Activated CD4-positive, alpha-beta T cell treated with anti-CD3 and anti-CD28 coated beads, Interleukin-2, amount 10 ng/mL, durations not matched to agents 7 days and 5 days (primary cell): ENCODE data around the gene IMPG2. TPM values are rescaled to one million over a fixed set of nuclear protein-coding genes. Genes with fewer than 3 reads are reported as not detected.

Source experiments
- CTCF ChIA-PET: fragments of 350-600 bp; sonication (Branson Sonifier 250); formaldehyde crosslinking; loops from one replicate; lab custom pipeline; 2021; ENCODE audit warnings: antibody characterized with exemption; lab: Charles Lee
- POLR2A ChIA-PET: fragments of 350-600 bp; sonication (Branson Sonifier 250); formaldehyde crosslinking; loops from one replicate; lab custom pipeline; 2021; ENCODE audit warnings: antibody characterized with exemption; lab: Charles Lee
- DNase-seq: peaks from one replicate; pipeline ENCODE4 v3.0.0-alpha.2; 2020
- H3K27ac Mint-ChIP-seq: one replicate; pipeline ENCODE4 v1.8.0; 2021; ENCODE audit warnings: mild to moderate bottlenecking, moderate library complexity, mixed read lengths
- H3K27me3 Mint-ChIP-seq: one replicate; pipeline ENCODE4 v1.8.0; 2021; ENCODE audit warnings: mixed read lengths
- H3K36me3 Mint-ChIP-seq: one replicate; pipeline ENCODE4 v1.8.0; 2021; ENCODE audit warnings: low read depth, mixed read lengths
- H3K4me1 Mint-ChIP-seq: one replicate; pipeline ENCODE4 v1.8.0; 2021; ENCODE audit warnings: mixed read lengths
- H3K4me3 Mint-ChIP-seq: one replicate; pipeline ENCODE4 v1.8.0; 2021; ENCODE audit warnings: mild to moderate bottlenecking, moderate library complexity, mixed read lengths
- H3K9me3 Mint-ChIP-seq: one replicate; pipeline ENCODE4 v1.8.0; 2021; ENCODE audit warnings: mixed read lengths
- total RNA-seq, 2 experiments: library from RNA; stranded (reverse); gene quantifications; one replicate each; pipeline ENCODE4 v1.2.3, GENCODE V29; 2021

IMPG2 gene
- total RNA-seq, 2 experiments from 2014 or later = 0.37 to 0.50 TPM

DNA sequence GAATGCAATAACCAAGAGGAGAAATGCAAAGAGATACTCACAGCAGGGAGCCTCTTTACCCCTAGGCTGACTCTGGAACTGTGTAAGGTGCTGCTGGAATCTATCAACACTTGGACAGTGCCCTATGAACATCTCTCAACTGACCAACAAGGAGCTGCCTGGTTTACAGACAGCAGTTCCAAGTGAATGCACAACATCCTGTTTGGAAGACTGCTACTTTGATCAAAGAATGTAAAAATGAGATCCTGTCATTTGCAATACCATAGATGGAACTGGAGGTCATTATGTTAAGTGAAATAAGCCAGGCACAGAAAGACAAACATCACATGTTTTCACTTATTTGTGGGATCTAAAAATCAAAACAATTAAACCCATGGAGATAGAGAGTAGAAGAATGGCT is 136.3 kb downstream of the IMPG2 start:
- Mint-ChIP-seq H3K27ac (no peak overlapping the region), H3K4me1 (no peaks in the 10 kb centered on the region), H3K4me3 (no peak overlapping the region), H3K9me3 (no peaks in the 10 kb centered on the region), H3K36me3 (no peaks in the 10 kb centered on the region), H3K27me3 (no peaks in the 10 kb centered on the region)
- ChIA-PET CTCF (no interaction called here), POLR2A (no interaction called here)
- no peak for DNase-seq

DNA sequence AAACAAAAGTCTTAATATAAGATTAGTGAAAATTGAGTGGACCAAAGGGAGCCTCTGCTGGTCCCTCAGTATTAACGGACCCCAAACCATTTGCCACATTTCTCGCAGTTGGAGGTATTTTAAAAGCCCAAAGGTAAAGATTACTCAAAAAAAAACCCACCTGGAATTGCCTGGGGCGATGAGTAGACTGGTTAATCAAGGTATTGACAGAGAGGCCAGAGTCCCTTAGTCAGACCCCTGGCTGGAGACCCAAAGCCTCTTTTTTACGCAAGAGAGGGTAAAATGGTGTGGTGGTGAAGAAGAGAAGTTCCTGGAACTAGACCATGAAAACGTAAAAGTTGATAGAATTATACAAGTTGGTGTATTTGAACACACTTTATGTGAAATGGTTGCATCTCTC is 137.2 kb downstream of the IMPG2 start:
- POLR2A ChIA-PET = no interaction called here
- Mint-ChIP-seq H3K9me3 (no peaks in the 10 kb centered on the region), H3K4me3 (no peak overlapping the region), H3K27ac (no peak overlapping the region), H3K4me1 (no peaks in the 10 kb centered on the region), H3K27me3 (no peaks in the 10 kb centered on the region), H3K36me3 (no peaks in the 10 kb centered on the region)
- DNase-seq = no peak
- CTCF ChIA-PET = no interaction called here

DNA sequence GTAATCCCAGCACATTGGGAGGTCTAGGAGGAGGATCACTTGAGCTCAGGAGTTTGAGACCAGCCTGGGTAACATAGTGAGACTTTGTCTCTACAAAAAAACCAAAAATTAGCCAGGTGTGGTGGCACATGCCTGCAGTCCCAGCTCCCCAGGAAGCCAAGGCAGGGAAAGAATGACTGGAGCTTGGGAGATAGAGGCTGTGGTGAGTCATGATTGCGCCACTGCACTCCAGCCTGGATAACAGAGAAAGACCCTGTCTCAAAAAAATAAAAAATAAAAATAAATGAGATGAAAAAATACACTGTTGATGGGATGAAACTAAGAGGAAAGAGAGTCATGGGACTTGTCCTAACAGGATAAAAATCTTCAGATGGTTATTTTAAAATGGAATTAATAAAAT is 137.6 kb downstream of the IMPG2 start:
- POLR2A ChIA-PET = no interaction called here
- Mint-ChIP-seq H3K27ac (no peak overlapping the region), H3K36me3 (no peaks in the 10 kb centered on the region), H3K4me3 (no peak overlapping the region), H3K9me3 (no peaks in the 10 kb centered on the region), H3K4me1 (no peaks in the 10 kb centered on the region), H3K27me3 (no peaks in the 10 kb centered on the region)
- CTCF ChIA-PET = no interaction called here
- no peak for DNase-seq

DNA sequence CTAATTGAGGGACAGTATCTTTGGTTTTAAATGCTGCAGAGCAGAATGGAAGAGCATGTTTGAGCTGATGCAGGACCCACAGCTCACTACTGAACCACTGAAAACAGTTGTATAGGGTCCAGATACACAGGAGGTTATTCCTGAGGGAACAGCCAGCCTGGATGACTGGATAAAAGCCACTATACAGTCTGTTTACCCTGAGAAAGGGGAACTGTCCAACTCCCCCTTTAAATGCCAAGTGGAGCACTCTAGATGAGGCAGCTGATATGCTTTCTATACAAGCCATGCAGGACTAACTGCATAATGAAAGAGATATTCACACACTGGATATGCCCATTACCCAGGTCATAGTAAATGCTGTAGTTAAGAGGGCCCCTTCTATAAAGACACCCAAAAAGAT is 138.6 kb downstream of the IMPG2 start:
- POLR2A ChIA-PET = no interaction called here
- no peak overlapping the region for H3K4me3 Mint-ChIP-seq
- no peaks in the 10 kb centered on the region for H3K9me3 Mint-ChIP-seq
- H3K36me3 Mint-ChIP-seq = no peaks in the 10 kb centered on the region
- DNase-seq = no peak
- no peak overlapping the region for H3K27ac Mint-ChIP-seq
- CTCF ChIA-PET = interaction anchor here (1.1 kb wide), 1 partner anchor 30 kb away, joined by 3 read pairs; no protein-coding TSS in a partner anchor
- no peaks in the 10 kb centered on the region for H3K27me3 Mint-ChIP-seq
- H3K4me1 Mint-ChIP-seq = no peaks in the 10 kb centered on the region

DNA sequence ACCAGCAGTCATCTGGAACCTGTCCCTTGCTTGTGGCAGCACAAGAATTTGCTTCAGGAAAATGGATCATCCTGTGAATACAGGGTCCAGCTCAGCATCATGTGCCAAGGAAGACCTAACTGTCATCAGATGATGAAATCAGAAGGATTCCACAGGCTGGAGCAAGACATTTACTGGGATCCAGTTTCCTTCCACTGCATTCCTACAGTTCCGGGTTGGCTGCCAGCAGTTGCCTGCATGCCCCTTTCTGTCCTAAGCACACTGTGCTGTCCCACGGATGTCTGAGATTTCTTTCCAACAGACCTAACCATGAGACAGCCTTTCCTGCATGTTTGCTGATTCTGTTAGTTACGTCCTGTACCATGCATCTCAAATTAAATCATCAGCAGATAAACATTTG is 140.7 kb downstream of the IMPG2 start:
- H3K9me3 Mint-ChIP-seq = no peaks in the 10 kb centered on the region
- CTCF ChIA-PET = no interaction called here
- POLR2A ChIA-PET = no interaction called here
- no peaks in the 10 kb centered on the region for H3K4me1 Mint-ChIP-seq
- H3K4me3 Mint-ChIP-seq = no peak overlapping the region
- no peaks in the 10 kb centered on the region for H3K27me3 Mint-ChIP-seq
- no peak for DNase-seq
- H3K27ac Mint-ChIP-seq = no peak overlapping the region
- no peaks in the 10 kb centered on the region for H3K36me3 Mint-ChIP-seq

DNA sequence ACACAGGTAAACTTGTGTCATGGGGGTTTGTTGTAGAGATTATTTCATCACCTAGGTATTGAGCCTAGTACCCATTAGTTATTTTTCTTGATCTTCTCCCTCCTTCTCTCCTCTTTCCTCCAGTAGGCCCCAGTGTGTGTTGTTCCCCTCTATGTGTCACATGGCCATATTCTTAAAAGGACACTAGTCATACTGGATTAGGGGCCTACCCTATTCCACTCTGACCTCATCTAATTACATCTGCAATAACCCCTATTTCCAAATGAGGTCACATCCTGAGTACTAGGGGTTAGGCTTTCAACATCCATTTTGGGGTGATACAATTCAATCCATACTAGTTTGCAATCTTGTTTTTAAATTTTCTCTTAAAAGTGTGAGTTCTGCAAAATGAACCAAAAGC is 142.8 kb downstream of the IMPG2 start:
- no peaks in the 10 kb centered on the region for H3K36me3 Mint-ChIP-seq
- H3K27me3 Mint-ChIP-seq = no peaks in the 10 kb centered on the region
- no peak overlapping the region for H3K27ac Mint-ChIP-seq
- no peaks in the 10 kb centered on the region for H3K4me1 Mint-ChIP-seq
- H3K4me3 Mint-ChIP-seq = no peak overlapping the region
- no peak for DNase-seq
- ChIA-PET CTCF (no interaction called here), POLR2A (no interaction called here)
- no peaks in the 10 kb centered on the region for H3K9me3 Mint-ChIP-seq

Other genes starting within 250 kb of the IMPG2 start
- gene SENP7, start 192.6 kb upstream of the IMPG2 start, total RNA-seq = 10 to 100 TPM; 32.1 to 34.2 TPM
- gene TRMT10C, start 241.3 kb upstream of the IMPG2 start, total RNA-seq = 10 to 100 TPM; 26.4 to 31.7 TPM